Left kidney (tissue), 8 donors: ENCODE results near the gene LYZL2. TPM values are rescaled to one million over a fixed set of nuclear protein-coding genes. Genes with fewer than 3 reads are reported as not detected.
"Not testable (repeated sequence)": the region's sequence is repeated elsewhere in the genome, so short reads cannot be mapped to it uniquely, and the experiment has no call there.

Experiments used
- DNase-seq: peaks from one replicate; pipeline ENCODE4 v3.0.0-alpha.2; 2013
- long read RNA-seq, 8 donors: transcript quantifications; one replicate each; lab custom pipeline, GENCODE V29; 2026
- polyA plus RNA-seq: library from polyadenylated mRNA; unstranded; fragments of 120-200 nt; gene quantifications from one replicate; pipeline ENCODE4 v1.2.1, GENCODE V29; 2013; ENCODE audit not compliant: insufficient read length

The LYZL2 gene
- polyA plus RNA-seq = not detected
- long read RNA-seq, donor 1 = 0 reads
- long read RNA-seq, donor 2 = 0 reads
- long read RNA-seq, donor 3 = 0 reads
- long read RNA-seq, donor 4 = 0 reads
- long read RNA-seq, donor 5 = 0 reads
- long read RNA-seq, donor 6 = 0 reads
- long read RNA-seq, donor 7 = 0 reads
- long read RNA-seq, donor 8 = 0 reads

- no peak for DNase-seq
These were observed at the start of gene LYZL2 for GRCh38 chr10:30629653-30630052. Gene LYZL2 (minus strand): TSS chr10:30629753. CDS start chr10:30626915, 2,838 bp downstream.

DNA sequence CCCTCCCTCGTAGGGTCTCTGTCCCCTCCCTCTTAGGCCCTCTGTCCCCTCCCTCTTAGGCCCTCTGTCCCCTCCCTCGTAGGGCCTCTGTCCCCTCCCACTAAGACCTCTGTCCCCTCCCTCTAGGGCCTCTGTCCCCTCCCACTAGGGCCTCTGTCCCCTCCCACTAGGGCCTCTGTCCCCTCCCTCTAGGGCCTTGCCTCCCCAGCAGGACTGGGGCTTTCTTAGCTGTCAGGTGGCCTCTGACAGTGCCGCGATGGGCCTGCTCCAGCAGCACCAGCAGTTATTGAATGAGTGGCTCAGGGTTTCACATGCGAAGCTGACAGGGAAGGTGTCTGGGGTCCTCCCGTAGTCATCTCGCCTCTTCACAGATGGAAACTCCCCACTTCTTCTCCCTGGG is 48.1 kb upstream of the LYZL2 start:
- not testable (repeated sequence) for DNase-seq

- DNase-seq = not testable (repeated sequence)
These were observed 47.6 kb upstream of the LYZL2 start for GRCh38 chr10:30677146-30677545.

DNA sequence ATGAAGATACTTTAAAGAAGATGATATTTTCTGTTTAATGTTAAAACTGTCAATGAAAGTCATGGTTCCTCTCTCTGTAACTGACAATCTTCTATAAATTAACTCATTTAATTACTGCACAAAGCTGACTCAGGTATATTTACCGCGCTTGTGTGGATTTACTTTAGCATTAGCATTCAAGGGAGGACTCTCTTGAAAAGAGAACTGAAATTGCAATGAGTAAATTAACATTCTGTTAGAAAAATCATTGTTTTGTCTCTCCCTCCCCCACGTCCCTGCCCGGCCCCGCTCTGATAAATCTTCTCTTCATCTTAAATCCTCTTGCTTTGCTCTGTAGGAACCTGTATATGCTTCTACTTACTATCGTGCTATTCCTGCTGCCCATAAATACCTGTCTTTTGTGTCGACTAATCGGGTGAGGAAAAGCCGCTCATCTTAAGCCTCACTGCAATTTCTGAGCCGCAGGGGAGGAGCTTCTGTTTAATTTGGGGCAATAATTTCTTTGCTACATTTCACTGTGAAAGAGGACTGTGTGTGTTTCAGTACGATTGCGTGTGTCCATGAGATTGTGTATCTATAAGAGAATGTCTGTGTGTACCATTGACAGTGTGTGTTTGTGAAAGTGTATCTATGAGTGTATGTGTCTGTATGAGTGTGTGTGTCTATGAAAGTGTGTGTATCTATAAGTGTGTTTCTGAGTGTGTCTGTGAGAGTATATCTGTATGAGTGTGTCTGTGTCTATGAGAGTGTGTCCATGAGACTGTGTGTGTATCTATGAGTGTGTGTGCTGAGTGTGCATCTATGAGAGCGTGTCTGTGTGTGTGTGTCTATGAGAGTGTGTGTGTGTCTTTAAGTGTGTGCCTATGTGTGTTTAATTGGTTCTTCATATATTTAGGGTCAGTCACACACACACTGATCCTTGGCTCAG is 46.5 kb upstream of the LYZL2 start:
- DNase-seq = no peak

DNA sequence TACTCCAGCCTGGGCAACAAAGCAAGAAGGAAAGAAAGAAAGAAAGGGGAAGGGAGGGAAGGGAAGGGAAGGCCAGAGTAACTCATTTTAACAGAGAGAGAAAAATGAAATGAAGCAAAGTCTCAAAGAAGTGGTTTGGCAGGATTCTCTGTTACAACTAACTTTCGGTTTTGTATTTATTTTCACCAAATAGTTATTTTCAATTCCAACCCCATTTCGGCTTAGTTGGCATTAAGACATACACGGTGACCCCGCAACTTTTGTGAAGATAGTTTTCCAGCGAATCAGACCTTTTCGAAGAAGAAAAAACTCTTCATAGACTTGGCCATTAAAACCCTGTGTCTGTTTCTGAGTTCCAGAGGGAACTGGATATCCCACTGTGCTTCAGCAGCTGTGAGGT is 45.2 kb upstream of the LYZL2 start:
- no peak for DNase-seq

DNA sequence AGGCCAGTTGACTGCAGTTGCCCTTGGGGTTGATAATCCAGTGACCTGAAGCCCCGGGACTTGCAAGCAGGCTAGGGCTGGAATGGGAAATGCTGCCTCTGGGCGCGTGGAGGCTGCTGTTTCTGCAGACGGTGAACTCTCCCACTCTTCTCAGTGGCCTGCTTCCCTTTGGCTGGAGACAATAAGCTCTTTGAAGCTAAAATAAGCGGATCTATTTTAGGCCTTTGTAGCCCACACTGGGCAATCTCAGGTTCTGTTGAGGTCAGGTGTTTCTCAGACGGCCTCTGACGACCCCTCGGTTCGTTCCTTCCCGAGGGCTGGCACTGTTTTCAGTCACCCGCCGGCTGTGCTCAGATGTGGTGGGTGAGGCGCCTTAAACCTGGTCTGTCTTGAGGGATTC is 43.7 kb upstream of the LYZL2 start:
- DNase-seq = not testable (repeated sequence)

DNA sequence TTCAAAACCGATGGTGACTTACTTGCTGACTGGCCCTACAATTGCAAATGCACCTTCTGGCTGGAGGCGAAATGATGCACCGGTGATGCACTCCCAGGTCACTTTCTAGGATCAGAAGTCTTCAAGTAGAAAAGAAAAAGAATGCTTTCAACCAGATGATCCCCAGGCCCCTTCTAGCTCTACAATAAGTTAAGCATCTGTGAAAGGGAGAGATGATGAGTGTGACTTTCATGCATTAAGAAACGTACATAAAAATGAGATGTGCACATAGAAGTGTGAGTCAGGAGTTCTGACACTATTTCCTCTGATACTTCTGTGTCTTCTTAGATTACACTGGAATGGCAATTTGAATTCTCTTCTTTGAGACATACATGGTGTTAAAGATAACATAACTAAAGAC is 42.8 kb upstream of the LYZL2 start:
- not testable (repeated sequence) for DNase-seq

DNA sequence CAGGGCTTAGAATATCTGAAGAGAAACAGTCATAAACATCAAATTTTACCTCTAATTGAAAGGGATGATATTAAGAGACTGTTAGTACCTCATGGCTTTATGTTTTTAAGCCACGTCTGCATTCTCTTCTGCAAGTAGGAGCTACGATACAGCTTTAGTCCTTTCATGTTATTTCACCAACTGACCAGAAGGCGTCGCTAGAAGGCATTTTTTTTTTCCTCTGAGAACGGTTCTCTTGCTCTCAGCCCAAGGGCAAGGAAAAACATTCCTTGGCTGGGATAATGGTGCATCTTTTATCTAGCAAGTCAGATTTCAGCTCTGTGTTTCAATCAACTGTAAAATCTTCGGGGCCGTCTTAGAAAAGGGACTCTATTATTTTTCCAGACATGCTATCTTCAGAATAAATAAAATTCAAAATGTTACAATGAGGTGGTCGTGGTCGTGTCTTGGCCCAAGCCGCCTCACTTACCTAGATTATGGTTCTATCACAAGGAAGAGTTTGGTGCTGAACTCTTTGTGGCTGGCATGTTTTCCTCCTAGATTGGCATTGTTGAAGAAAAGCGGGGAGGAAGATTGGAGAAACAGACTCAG is 41.6 kb upstream of the LYZL2 start:
- peak; percentile 85 for DNase-seq

GRCh38 chr10:30667982-30668381 is 38.4 kb upstream of the LYZL2 start:
- not testable (repeated sequence) for DNase-seq

DNA sequence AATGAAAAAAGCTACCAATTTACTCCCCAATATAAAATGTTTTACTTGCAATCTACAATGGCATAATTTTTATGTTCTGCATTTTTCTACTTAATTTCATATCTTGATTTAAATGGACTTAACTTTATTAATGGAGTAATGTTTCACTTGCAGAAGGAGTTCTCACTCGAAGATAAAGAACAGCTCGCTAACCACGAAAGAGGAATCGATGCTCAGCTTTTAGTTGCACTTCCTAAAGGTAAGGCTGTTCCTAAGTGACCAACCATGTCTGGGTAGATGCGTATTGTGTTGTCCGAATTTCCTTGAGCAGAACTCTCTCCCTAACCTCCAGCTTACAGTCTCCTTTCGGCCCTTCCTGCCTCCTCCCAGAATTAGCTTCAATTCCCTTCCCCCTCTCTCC is 33.9 kb upstream of the LYZL2 start:
- DNase-seq = not testable (repeated sequence)

- DNase-seq = no peak
These were observed 33.3 kb upstream of the LYZL2 start for GRCh38 chr10:30662814-30663213.

GRCh38 chr10:30660314-30660713 is 30.8 kb upstream of the LYZL2 start:
- not testable (repeated sequence) for DNase-seq

DNA sequence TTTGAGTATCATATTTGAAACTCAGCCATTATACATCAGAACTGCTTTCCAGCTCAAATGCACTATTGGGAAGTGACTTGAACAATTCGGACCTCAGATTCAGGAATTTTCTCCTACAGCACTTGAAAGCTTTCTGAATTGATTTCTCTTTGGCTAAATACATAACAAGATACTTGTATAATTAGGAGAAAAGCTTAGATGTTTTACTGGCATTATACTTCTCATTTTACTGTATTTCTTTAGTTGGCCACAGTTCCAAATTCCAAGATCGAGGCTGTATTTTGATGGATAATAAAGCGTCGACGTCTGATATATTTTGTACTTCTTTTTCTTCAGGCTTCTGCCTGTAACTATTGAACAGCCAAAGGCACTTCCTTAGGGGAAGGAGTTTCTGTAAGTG is 26.7 kb upstream of the LYZL2 start:
- DNase-seq = no peak

GRCh38 chr10:30655001-30655400 is 25.4 kb upstream of the LYZL2 start:
- not testable (repeated sequence) for DNase-seq

DNA sequence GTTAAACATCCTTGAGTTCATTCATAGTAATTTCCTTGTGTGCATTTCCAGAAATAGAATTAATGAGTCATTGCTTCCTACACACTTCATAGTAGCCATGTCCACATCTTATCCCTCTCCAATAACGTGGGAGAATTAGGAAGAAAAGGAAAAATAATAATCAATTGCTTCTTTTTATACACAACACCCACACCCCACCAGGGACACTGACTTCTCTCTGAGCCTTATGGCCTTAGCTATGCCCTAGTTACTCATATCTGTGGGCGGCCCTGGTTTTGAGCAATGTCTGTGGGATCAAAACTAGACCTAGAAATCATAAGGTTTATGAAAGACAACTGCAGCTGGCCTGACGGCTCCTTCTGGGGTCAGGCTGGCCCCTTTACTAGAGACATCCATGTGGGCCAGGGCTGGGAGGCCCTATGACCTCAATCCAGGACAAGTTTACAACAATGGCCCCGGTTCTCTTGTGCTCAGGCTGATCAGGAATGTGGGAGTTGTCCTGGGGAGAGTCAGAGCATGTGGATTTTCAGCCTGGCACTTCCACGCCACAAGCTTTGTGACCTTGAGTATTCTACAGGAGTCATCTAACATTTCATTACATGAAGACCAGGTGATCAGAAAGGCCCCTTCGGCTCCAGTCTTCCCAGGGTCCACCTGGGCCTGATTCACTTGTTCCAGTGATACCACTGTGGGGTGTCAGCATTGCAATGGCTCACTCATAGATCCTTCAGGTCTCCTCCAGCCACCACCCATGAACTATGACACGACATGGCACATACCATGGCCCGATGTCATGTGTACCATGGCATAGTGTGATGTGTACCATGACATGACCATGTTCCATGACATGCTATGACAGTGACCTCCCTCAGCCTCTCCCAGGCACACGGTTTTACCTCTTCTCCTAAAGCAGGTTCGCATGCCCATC is 22.2 kb upstream of the LYZL2 start:
- not testable (repeated sequence) for DNase-seq

DNA sequence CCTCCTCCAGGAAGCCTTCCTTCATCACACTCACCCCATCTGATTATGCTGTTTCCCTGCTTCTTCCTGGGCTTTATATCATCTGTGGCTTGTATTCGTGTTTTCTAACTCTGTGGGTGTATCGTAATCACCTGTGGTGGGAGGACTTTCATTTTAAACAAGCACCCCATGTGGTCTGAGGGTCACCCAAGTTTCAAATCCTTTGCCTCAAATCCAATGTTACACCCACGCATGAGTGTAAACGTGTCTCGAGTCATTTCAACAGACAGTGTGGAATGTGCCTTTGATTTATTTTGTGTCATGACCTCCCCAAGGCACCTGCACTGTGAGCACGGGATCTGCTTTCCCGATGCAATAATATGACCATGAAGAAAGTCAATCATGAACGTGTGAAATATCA is 17.5 kb upstream of the LYZL2 start:
- DNase-seq = no peak

GRCh38 chr10:30645340-30645827 is 15.8 kb upstream of the LYZL2 start:
- no peak for DNase-seq

GRCh38 chr10:30644408-30644861 is 14.9 kb upstream of the LYZL2 start:
- DNase-seq = not testable (repeated sequence)

- not testable (repeated sequence) for DNase-seq
These were observed 14.1 kb upstream of the LYZL2 start for GRCh38 chr10:30643557-30644199.

GRCh38 chr10:30642856-30643255 is 13.3 kb upstream of the LYZL2 start:
- DNase-seq = not testable (repeated sequence)
